ENCODE measurements around the gene PDXDC1.
"Not testable (repeated sequence)": the region's sequence is repeated elsewhere in the genome, so short reads cannot be mapped to it uniquely, and the experiment has no call there.

Gene PDXDC1

DNA sequence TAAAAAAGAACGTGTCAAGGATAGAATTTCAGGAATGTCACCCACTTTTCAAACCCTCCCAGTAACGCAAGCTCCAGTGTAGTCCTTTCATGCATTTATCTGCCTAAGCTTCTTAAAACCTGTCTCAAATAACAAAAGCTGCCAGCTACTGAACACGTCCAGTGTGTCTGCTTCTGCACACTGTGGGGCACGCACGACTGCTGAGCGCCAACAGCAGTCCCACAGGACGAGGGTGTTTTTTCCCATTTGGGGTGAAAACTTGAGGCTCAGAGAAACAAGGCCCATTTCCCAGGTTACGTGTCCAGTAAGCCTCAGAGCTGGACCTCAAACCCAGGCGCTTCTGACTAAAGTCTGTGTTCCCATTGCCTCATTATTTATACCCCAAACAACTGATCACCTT lies 63.9 kb downstream of the PDXDC1 start:
- DNase-seq: no peak

DNA sequence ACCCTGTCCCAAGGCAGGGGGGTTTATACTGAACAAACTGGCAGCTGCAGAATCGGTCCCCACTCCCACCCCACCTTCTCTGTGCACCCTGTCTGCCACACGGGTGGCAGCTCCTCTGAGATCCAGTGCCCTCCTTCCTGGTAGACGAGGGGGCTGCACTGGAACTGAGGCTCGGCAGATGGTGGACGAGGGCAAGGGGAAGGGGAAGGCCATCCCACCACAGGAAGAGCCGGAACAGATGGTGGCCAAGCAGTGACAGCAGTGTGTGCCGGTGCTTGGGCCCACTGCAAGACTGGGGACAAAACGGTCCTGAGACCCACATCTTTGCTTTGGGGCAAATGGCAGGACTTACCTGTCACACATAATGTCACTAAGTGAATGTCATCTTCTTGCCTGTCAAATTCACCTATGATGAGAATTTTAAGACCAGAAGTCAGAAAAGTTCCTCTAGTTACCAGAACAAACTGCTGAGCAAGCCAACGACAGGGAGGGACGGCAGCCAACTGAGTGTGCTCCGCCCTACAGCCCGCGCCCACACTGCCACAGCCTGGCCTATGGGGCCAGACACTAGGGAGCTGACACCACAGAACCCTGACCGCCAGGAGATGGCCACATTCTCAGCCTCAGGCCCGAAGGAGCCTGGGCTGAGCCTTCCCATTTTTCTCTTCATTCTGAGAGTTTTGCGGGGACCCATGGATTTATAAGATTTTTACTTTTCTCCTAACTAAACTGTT lies 66.6 kb downstream of the PDXDC1 start:
- DNase-seq: no peak

DNA sequence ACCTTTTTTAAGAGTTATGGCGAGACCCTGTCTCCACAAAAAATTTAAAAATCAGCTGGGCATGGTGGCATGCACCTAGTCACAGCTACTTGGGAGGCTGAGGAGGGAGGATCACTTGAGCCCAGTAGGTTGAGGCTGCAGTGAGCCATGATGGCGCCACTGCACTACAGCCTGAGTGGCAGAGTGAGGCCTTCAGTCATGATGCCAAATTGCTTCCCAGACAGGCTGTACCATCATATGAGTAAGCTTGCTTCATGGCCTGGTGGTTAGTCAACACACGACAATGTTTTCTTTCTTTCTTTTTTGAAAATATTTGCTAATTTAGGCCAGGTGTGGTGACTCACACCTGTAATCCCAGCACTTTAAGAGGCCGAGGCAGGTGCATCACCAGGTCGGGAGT lies 68.5 kb downstream of the PDXDC1 start:
- DNase-seq: no peak

DNA sequence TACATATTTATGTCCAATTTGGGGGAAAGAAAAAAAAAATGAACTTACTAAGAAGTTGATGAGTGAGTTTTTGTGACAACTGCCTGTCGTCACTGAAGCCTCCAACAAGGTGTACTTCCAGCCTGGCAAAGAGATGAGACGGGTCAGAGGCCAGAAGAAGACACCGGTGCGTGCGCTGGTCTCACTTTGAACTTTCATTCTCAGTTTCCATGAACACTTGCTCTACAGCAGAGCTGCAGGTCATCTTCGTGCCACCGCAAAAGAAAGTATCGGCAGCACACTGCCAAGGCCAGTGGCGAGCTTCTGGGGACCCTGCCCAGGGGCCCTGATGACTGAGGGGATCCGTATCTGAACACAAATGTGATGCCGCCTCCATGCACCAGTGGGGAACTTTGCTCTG lies 69.5 kb downstream of the PDXDC1 start:
- no peak for DNase-seq

DNA sequence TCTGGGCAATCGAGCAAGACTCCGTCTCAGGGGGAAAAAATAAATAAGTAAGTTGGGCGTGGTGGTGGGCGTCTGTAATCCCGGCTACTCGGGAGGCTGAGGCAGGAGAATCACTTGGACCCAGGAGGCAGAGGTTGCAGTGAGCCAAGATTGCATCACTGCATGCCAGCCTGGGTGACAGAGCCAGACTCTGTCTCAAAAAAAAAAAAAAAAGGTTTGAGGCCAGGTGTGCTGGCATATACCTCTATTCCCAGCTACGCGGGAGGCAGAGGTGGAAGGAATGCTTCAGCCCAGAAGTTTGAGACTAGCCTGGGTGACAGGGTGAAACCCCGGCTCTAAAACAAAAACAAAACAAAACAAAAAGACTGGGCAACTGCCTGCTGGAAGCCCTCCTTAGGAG lies 70.4 kb downstream of the PDXDC1 start:
- not testable (repeated sequence) for DNase-seq

DNA sequence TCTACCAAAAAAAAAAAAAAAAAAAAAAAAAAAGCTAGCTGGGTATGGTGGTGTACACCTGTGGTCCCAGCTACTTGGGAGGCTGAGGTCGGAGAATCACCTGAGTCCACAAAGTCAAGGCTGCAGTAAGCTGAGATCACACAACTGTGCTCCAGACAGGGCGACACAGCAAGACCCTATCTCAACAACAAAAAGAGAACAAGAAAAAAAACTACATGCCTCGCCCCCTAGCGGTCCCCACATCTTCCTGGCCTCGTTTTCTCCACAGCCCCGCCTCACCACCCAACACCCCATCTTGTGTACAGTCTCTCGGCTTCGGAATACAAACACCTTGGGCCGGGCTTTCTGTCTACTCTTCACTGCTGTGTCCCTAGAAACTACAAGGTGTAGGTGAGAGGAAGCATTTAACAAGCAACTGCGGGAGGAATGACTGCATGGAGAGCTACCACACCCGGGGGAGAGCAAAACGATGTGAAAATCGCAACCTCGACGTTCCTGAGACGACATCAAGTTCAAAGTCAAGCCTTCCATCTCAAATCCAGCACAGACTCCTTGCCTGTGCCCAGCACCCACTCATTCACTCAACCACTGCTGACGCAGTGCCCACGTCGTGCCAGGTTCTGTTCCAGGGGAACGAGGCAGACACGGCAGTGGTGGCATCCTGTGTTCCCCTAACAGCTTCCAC lies 72.0 kb downstream of the PDXDC1 start:
- no peak for DNase-seq

DNA sequence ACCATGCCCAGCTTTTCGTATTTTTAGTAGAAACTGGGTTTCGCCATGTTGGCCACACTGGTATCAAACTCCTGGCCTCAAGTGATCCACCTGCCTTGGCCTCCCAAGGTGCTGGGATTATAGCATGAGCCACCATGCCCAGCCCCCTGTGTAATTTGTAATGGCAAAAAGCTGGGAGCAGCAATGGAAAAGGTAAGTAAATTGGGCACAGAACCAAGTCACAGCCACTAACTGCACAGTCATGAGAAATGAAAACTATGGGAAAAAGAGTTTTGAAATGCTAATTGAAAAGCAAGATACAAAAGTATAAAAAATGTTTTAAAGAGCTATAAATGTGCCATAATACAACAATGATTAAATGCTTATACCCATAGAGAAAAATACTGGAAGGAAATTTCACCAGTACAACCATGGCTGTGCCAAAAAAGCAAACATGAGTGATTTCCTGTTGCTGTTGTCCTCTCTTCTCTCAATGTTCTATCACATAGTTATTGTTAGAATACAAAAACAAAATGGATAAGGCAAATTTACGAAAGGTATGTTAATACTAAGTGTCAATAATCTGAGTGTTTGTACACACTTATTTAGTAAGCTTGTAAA lies 74.9 kb downstream of the PDXDC1 start:
- no peak for DNase-seq

DNA sequence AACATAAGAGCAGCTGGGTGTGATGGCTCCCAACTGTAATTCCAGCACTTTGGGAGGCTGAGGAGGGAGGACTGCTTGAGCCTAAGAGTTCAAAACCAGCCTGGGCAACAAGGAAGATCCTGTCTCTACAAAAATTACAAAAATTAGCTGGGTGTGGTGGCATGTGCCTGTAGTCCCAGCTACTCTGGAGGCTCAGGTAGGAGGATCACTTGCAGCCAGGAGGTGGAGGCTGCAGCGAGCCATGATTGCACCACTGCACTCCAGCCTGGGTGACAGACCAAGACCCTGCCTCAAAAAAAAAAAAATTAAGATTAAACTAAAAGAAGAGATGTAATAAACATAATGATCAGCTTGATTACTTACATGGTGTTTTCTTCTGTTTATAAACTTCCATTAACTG lies 75.6 kb downstream of the PDXDC1 start:
- DNase-seq: not testable (repeated sequence)

DNA sequence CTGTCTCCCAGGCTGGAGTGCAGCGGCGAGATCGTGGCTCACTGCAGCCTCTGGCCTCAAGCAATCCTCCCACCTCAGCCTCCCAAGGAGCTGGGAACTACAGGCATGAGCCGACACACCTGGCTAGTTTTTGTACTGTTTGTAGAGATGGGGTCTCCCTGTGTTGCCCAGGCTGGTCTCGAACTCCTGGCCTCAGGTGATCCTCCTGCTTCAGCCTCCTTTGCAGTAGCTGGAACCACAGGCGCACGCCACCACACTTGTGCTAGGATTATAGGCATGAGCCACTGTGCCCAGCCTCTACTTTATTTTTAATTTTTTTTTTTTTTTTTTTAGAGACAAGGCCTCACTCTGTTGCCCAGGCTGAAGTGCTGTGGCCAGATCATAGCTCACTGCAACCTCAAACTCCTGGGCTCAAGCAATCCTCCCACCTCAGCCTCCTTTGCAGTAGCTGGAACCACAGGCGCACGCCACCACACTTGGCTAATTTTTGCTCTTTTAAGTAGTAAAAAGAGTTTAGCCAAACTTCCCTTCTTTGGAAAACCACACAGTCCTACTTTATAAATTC lies 76.6 kb downstream of the PDXDC1 start:
- no peak for DNase-seq

DNA sequence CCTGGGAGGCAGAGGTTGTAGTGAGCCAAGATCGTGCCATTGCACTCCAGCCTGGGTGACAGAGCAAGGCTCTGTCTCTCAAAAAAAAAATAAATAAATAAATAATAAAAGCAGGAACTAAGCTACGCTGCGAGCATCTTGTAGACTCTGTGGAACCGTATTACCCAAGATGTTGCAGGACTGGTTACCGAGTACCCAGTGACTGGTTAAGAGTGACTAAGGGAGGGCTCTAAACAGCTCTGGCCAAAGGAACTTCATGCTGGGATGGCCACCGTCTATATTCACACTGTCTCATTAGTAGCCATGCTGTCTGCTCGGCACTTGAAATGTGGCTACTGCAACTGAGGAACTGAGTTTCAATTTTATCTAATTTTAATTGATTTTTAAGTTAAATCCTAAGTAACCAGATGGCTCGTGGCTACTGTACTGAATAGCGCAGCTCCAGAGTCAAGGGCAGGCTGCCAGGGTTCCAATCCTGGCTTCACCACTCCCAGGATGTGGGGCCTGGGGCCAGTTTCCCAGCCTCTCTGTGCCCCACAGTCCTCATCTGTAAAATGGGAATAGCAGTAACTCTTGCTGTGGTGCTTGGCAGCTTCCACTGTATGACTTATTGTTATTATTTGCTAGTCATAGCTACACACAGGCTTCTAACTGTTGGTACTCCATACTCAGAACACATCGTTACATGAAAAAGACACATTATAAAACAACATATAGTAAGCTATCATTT lies 78.1 kb downstream of the PDXDC1 start:
- DNase-seq: no peak

DNA sequence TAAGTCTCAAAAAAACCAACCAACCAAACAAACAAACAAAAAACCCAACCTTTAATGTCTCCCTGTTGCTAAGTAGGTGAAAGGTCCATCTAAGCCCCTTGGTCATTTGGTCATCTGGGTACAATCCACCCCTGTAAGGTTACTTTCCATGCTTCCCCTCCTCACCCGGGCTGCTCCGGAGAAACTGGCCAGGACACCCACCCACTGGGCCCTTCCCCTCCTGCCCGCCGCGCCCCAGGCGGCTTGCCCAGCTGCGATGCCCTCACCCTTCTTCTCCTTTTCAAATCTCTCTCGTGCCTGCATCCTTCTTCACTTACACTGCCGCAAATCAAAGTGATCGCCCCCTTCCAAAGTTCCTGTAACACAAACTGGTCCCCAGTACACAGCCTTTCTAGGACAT lies 79.1 kb downstream of the PDXDC1 start:
- DNase-seq: no peak

DNA sequence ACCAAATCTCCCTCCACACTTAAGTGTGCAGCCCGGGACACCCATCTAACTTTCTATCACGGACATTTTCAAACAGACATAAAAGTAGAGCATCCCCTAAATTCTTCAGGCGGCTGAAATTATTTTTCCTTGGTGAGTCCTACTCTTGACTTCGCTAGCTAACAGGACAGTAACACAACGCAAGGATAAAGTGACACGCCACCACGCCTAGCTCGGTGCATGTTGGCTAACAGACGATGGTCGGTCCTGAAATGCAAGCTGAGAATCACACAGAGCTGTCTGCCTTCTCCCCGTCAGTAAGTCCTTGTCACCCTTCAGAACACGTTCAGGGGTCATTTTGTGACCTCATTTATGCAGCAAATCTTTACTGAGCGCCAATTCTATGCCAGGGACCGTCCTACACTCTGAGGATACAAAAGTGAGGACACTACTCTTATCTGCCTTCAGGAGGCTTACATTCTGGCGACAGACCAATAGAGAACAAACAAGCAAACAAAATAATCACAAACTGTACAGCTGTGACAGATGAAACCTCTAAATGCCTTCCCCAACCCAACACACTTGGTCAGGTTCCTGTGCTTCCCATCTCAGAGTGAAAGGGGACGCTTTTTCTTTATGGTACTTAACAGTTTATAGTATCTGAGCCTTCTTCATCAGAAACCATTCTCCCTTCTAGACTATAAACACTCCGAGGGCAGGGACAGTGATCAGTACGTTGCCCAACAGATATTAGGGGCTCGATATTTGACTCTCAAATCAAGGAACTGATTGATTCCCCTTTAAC lies 79.7 kb downstream of the PDXDC1 start:
- no peak for DNase-seq

DNA sequence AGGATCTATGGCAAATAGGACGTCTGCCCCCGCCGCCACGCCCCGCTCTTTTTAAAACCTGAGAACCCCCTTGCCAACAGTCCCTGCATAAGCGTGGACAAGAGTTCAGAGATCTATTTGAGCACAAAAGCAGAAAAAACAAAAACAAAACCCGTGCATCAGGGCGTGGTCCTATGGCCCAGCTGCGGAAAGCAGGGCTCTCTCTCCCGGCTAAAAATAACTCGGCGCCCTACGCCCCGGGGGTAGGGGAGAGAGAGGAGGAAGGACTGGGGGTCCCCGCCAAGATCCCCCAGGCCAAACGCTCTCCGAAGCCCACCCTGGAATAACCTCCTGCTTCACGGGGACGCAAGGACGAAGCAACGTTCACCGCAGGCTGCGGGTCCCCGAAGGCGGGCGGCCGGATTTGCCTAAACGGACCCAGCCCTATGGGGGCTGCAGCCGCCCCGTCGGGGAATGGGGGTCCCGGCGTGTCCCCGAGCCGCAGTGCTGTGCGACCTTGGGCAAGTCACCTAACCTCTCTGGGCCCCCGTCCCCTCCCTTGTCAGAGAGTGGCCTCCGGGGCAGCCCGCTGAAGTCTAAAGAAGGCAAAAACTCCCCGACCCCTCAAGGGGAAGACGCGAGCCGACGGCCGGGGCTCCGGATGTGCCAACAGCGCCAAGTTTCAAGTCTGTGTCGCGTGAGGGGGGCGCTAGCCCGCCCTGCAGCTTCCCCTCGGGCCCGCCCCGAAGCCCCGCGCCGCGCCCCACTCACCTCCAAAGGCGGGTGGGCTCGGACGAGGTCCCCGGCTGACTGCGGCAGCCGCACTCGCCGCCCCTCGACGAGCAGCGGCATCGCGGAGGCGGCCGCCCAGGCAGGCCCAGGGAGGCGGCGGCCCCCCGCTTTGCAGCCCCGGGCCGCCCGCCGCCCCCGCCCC lies 80.6 kb downstream of the PDXDC1 start:
- DNase-seq: no peak

DNA sequence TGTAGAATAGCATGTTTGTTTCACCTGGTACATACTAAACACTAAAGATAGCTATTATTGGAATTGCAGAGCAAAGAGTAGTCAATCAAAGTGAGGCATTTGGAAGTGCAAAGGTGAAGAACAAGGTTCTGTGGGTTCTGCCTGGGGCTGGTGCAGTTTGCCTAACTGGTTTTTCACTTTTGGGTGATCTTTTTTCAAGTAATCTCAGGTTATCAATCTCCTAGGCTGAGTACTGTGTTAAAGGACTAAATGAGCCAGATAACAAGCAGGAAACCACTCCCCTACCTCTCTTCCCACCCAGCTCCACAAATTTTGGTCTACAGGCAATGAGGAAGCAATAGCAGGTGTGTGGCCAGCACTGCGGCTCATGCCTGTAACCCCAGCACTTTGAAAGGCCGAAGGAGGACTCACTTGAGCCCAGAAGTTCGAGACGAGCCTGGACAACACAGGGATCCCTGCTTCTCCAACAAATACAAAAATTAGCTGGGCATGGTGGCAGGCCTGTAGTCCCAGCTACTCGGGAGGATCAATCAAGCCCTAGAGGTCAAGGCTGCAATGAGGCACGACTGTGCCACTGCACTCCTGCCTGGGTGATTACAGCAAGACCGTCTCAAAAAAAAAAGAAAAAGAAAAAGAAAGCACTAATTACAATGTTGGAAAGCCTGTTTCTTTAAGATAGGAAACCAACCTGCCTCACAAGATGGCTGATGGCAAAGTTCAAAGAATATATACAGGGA lies 83.0 kb downstream of the PDXDC1 start:
- no peak for DNase-seq

DNA sequence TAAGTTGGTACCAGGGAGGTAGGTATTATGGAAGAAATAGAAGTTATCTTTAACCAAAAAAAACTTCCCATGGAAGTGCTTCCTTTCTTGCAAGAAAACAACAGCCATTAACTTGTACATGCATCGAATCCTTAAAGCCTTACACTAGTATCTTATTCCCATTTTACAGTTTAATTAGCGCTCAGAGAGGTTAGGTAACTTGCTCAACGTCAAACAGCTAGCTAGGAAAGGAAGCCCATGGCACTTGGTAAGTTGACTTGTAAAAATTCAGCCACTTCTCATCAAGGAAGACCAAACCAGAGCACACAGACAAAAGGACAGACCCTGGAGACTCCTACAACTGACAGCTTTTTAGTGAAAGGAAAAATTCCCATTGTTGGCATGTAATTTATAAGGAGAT lies 84.5 kb downstream of the PDXDC1 start:
- DNase-seq: no peak

DNA sequence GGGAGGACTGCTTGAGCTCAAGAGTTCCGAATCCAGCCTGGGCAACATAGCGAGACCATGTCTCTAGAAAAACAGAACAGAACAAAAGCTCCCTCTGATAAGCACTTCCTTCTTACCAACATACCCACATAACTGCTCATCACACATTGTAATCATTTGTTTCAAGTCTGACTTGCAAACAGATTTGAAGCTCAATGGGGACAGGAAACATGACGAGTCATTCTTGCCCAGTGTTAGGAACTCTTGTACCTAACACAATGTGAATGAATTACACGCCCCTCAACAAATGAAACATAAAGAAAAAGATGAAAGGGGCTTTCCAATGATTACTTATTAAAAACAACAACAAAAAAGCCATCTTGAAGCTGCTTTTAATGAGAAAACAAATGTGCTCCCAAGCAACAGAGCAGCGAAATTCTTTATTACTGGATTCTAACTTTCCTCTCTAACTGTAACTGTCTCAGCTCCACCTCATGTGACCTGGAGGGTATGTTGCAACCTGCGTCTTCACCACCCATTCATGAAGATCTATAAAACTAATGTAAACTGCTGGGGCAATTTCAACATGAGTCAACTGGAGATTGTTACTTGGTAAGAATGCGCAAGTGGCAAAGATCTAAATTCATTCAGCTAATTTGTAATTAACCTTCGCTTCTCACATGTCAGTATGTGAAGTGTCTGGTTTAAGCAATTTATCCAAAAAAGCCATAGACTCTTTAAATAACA lies 87.4 kb downstream of the PDXDC1 start:
- DNase-seq: not testable (repeated sequence)

DNA sequence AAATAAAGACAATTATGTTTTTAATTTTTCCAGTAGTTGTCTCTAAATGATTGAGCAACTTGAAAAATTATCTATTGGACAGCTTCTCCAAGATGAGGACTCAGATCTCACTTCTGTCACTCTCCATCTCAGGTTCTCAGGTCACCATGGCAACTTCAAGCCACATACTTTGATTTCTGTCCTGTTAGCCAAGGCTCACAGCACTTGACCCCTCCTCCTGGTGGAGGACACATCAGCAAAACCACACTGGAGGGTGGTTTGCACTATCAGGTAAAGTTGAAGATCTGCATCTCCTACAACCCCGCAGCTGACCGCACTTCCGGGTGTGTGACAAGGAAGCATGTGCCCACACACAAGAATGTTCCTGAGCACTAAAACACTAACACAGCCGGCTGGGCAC lies 91.1 kb downstream of the PDXDC1 start:
- DNase-seq: not testable (repeated sequence)

DNA sequence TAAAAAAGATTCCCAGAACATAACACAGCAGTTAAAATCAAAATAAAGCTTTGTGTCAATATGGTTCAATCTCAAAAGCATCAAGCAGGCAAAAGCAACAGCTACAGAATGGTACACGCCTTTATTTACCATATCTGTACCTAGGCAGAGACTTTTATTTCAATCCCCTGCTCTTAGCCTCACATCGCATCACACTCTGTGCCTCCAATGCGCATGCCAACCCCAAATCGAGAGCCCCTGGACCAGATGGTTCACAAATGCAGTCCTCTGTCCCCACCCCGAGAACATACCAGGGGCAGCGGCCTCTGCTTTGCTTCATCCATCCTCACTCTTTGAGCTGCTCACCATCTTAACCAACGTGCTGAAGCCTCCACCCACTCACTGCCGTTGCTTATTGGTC lies 91.9 kb downstream of the PDXDC1 start:
- not testable (repeated sequence) for DNase-seq

DNA sequence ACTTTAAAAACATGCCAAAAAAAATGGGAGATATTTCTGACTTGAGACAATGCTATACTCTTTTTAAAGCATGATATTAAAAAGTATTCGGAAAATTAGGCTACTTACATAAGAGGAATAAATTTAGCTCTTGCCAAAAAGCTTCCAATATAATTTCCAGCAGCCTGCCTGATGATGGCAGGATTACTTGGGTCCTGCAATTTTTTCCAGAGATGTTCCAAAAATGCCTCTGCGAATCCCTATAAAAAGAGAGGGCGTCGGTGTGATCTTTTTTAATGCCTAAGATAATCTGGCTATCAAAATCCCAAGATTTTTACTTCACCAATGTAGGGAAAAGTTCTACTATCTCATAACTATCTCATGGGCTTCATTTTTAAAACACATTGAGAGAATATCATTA lies 96.2 kb downstream of the PDXDC1 start:
- DNase-seq: not testable (repeated sequence)
